ENCODE data around the gene ICAM5.
A peak's percentile ranks its signal among the peaks of the same experiment; 100 is the strongest.
"Not testable (repeated sequence)": the region's sequence is repeated elsewhere in the genome, so short reads cannot be mapped to it uniquely, and the experiment has no call there.

The ICAM5 gene

DNA sequence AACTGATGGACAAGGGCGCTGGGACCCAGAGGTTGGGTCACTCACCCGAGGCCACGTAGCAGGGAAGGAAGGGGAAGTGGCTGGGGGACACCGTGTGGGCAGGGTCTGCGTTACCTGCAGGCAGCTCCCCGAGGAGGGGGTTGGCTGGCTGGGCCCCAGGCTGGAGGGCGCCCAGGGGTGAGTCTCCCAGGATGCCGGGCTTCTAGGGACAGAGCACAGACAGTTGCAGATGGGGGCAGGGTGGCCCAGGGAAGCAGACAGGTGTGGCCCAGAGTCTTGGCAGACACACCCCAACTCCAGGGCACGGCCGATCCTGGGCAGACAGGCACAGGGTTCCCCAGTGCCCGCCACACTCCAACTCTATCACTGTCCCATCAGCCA, 31.7 kb downstream of the ICAM5 start:
- no peak for DNase-seq

- DNase-seq = no peak
These were observed 32.4 kb downstream of the ICAM5 start for GRCh38 chr19:10321874-10322835.

DNA sequence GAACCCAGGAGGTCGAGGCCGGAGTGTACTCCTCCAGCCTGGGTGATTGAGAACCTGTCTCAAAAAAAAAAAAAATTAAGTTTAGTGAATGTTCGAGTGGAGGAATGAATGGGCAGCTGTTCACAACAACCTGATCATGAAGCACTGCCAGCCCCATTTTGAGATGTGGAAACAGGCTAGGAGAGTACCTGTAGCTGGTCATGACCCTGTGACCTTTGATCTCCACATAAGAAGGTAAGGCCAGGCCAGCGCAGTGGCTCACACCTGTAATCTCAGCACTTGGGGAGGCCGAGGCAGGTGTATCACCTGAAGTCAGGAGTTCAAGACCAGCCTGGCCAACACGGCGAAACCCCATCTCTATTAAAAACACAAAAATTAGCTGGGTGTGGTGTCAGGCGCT, 36.0 kb downstream of the ICAM5 start:
- DNase-seq = no peak

- DNase-seq = no peak
These were observed 38.0 kb downstream of the ICAM5 start for GRCh38 chr19:10327793-10328192.

- DNase-seq = no peak
These were observed 39.0 kb downstream of the ICAM5 start for GRCh38 chr19:10328558-10329429.

DNA sequence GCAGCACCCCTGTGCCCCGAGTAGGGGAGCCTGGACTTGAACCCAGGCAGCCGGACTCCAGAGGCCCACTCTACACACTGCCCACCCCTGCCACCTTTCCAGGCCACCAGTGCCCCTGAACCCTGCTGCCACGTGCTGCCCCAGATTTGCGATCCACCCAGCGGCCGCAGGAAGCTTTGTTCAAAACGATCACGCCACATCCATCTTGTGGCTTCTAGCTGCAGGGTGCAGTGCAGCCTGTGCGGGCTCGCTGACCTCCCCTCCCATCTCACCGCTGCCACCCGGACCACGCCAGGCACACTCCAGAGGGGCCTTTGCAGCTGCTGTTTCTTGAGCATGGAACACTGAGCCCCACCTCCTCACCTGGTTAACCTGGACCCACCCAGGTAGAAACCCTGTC, 39.8 kb downstream of the ICAM5 start:
- DNase-seq = no peak

DNA sequence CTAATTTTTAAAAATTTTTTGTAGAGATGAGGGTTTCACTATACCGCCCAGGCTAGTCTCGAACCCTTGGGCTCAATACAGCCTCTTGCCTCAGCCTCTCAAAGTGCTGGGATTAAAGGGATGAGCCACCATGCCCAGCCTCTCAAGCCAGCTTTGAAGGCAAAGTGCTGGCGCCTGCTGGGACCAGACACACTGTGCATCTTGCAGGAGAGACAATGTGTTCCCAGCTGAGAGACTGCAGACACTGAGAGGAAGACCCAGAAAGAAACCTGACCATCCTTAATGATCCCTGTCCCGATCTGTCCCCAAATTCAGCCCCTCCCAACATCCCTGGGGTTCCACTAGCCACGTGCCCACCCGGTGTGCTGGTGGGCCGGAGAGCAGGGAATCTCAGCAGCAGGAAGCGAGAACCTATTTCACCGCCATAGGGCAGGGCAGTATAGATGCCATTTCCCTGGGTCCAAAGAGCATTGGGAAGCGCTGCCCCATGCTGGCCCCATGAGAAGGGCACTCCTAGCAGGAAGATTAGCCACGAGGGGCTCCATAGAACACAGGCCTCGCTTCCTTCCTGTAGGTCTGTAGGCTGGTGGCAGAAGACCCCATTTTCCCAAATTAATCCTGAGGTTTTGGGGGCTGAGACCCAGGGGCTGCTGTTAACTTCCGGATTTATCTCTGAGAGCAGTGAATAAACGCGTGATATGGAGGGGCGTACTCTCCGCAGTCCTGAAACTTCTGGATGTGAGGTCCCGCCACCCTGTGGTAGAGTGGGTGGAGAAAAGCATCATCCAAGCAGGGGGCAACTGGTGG, 42.6 kb downstream of the ICAM5 start:
- DNase-seq = no peak

- DNase-seq = peak; percentile 98
These were observed 43.4 kb downstream of the ICAM5 start, which contains the start of gene RAVER1 for GRCh38 chr19:10332965-10333757. RAVER1 (minus strand) TSS chr19:10333529; CDS start chr19:10333507, 22 bp downstream.

DNA sequence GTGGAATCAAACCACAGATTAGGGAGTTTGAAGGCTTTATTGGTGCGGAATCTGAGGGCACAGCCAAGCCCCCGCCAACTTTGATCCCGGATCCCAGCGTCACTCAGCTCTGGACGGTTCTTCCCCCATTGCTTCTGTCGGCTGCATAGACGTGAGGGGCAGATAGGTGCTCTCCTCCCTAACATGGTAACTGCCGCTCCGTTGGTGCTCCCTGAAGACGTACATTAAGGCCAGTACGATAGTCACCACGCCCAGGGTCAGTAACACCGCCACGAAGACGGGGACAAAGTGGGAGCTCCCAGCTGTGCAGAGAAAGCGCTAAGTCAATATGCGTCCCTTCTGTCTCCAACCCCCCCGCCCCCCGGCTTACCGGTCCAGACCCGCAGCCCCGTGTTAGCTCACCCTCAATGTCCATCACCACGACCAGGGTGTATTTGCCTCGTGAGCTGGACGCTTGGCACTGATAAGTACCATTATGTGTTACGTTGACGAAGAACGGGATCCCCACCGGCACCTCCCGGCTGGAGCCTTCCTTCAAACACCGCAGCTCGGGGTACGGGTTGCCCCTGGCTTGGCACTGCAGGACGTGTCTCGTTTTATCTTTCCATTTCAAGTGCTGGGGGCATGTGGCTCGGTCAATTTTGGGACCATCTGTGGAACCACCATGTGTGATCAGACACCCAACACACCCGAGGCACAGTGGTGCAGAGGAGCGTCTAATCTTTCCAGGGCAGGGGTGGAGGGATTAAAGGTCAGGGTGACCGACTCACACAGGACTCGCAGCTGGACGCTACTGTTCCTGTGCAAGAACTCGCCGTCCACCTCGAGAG, 44.2 kb downstream of the ICAM5 start:
- DNase-seq = no peak

GRCh38 chr19:10334588-10335351, 45.0 kb downstream of the ICAM5 start:
- DNase-seq = peak; percentile 87

DNA sequence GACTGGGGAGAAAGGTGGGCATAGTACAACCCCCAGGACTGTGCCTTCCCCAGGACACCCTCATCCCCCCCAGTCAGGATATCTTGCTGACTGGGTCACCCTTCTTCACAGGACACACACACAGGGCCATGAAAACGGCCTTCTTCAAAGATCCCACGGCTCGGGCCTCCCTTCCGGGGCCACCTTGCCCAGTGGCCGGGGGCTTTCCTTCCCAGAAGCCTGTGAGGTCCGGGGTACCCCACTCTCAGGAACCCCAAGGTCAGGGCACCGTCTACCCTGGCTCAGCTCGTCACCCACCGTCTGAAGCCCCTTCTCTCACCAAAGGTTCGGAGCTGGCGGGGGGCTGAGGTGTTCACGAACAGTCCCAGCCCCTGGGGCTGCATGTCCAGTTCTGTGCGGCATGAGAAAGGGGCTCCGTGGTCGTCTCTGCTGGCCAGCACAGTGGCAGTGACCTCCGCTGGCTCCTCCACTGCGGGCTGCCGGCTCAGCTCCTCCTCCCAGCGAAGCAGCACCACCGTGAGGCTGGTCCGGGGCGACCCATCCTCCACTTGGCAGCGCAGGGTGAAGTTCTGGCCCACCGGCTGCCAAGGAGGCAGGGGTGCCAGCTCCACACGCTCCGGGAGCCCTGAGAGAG, 45.7 kb downstream of the ICAM5 start:
- DNase-seq = no peak

- DNase-seq = not testable (repeated sequence)
These were observed 47.0 kb downstream of the ICAM5 start for GRCh38 chr19:10336725-10337124.

DNA sequence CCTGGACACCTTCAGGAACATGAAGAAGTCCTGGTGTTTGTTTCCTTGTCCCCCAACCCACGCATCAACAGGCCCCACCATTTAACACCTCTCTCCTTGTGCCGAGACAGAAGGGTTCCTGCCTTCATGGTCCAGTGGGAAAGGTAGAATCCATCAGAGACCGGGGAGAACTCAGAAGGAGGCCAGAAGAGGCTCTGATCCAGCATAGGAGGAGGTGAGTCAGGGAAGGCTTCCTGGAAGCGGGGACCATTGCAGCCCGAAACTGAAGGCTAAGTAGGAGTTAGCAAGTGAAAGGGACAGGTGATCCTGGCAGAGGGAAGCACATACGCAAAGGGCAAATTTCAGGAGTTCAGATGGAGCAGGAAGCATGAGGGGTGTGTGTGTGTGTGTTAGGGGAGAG, 49.2 kb downstream of the ICAM5 start:
- DNase-seq = no peak

- DNase-seq = no peak
These were observed 49.7 kb downstream of the ICAM5 start, which contains the start of gene ICAM3 for GRCh38 chr19:10339380-10339960. ICAM3 (minus strand) TSS chr19:10339624; CDS start chr19:10339614, 10 bp downstream.

GRCh38 chr19:10339977-10340376, 50.2 kb downstream of the ICAM5 start:
- DNase-seq = no peak

DNA sequence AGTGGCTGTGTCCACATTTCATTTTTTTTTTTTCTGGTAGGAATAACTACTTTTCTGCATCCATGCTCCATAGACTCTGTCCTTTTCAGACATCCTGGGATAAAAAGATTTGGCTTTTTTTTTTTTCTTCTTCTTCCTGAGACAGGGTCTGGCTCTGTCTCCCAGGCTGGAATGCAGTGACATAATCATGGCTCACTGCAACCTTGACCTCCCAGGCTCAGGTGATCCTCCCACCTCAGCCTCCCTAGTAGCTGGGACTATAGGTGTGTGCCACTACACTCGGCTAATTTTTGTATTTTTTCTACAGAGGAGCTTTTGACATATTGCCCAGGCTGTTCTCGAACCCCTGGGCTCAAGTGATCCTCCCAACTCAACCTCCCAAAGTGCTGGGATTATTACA, 53.7 kb downstream of the ICAM5 start:
- no peak for DNase-seq

DNA sequence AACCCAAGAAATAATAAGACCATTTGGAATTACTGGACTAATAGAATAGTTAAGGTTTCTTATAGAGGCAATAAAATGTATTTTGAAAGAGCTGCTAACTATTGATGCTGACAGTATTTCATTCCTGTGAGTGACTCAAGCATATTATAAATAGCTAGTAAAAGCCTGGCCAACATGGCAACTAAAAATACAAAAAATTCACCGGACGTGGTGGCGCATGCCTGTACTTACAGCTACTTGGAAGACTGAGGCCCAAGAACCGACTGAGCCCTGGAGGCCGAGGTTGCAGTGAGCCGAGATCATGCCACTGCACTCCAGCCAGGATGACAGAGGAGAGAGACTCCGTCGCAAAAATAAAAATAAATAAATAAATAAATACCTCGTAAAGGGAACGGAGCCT, 55.0 kb downstream of the ICAM5 start:
- no peak for DNase-seq

All from fibroblast of skin of right biceps (primary cell).